Aorta (tissue), 5 donors: ENCODE results near the gene RPS25. TPM values are rescaled to one million over a fixed set of nuclear protein-coding genes. Genes with fewer than 3 reads are reported as not detected.

Experiments
- ATAC-seq: fragments of 200-7000 bp; cut with Tn5 transposase; one replicate; pipeline ENCODE4 v1.9.1; 2022; ENCODE audit warnings: moderate library complexity; ENCODE audit not compliant: low FRiP score
- DNase-seq, 2 donors: peaks; one replicate each; pipeline ENCODE4 v3.0.0-alpha.2; 2020
- H3K27ac ChIP-seq, 2 donors: one replicate each; pipeline ENCODE4 v1.5.1; 2013; ENCODE audit warnings: low read length in 2 of 2, mild to moderate bottlenecking in 2 of 2, moderate library complexity in 2 of 2, control low read depth in 1 of 2, inconsistent platforms in 1 of 2, low read depth in 1 of 2
- H3K27me3 ChIP-seq, 2 donors: one replicate each; pipeline ENCODE4 v1.6.1; 2013; ENCODE audit warnings: control low read depth in 1 of 2, low read length in 1 of 2, mild to moderate bottlenecking in 1 of 2, moderate library complexity in 1 of 2; ENCODE audit not compliant: insufficient read depth in 2 of 2, control insufficient read depth in 1 of 2
- H3K36me3 ChIP-seq, 2 donors: one replicate each; pipeline ENCODE4 v1.6.1; 2013; ENCODE audit warnings: control low read depth in 1 of 2, low read length in 1 of 2, mild to moderate bottlenecking in 1 of 2; ENCODE audit not compliant: insufficient read depth in 2 of 2, control insufficient read depth in 1 of 2
- H3K4me1 ChIP-seq, 2 donors: one replicate each; pipeline ENCODE4 v1.6.1; 2013; ENCODE audit warnings: low read length in 2 of 2, control low read depth in 1 of 2, mild to moderate bottlenecking in 1 of 2, moderate library complexity in 1 of 2; ENCODE audit not compliant: insufficient read depth in 2 of 2, control insufficient read depth in 1 of 2
- H3K4me3 ChIP-seq, 2 donors: one replicate each; pipeline ENCODE4 v1.5.1; 2013; ENCODE audit warnings: low read length in 2 of 2, control low read depth in 1 of 2, mild to moderate bottlenecking in 1 of 2
- H3K9me3 ChIP-seq: one replicate; pipeline ENCODE4 v1.6.1; 2013; ENCODE audit warnings: mild to moderate bottlenecking, low read length; ENCODE audit not compliant: control insufficient read depth
- WGBS, 2 donors: extraction: QIAGEN DNeasy Blood & Tissue Kit; methylation state at CpG; one replicate each; pipeline ENCODE4 v1.1.7; 2013; 5-methylcytosine and 5-hydroxymethylcytosine counted together
- intact Hi-C, 2 donors: fragments of 100-400 bp; cut with DNase I; formaldehyde crosslinking; loops; one replicate each; pipeline versions ENCODE4 v1.14.2 to v1.15.0; 2022
- polyA plus RNA-seq, 2 donors: library from polyadenylated mRNA; stranded (reverse); fragments of 200-250 nt; gene quantifications; one replicate each; pipeline ENCODE4 v1.2.3, GENCODE V29; 2013
- total RNA-seq, 2 donors: library from RNA; stranded (reverse); fragmentation: NEBNext Ultra II Directional; extraction: Animal tissue kit (Norgen Biotek cat#: 25700); gene quantifications; one replicate each; pipeline ENCODE4 v1.2.1, GENCODE V29; 2021
- donor health status: healthy with polysubstance abuse.
- donor health status: Bipolar disorder and iron deficiency.
- donor health status: DM: no; HTN: no; CAD: no.
- donor health status: DM: no; HTN: no; CAD: no.
- donor health status: DM: yes; HTN: yes; CAD: no.

Gene RPS25
- total and polyA plus RNA-seq, 4 donors = 804 to 4,827 (median 1,577) TPM

DNA sequence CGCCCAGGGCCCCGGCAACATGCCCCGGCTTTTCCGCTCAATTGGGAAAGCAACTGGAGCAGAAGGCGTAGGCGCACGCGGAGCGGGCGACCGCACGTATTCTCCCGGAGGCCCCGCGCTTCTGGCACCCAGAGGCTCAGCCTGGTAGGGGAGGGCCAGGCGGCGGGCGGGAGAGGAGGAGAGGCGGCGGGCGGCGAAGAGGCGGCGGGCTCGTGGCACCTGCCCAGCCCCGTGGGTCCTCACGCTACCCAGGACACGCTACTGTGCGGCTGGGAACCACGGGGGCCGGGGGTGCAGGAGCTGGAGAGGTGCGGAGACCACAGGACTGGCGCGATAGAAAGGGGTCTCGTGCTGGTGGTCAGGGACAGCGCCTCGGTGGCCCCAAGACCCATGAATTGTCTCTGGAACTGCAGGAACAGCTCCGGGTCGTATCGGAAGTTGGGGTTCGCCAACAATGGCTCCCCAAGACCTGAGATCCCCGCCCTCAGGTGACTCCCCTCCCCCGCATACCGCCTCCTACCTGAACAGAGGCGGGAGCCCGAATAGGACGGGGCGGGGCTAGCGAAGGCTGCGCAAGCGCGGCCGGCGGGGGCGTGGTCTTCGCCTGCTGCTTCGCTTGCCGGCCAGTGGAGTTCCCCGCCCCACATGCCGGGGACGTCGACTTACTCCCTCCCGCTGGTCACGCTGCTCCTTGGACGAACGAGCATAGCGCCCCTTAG is 12.3 kb upstream of the RPS25 start, which contains the start of gene SLC37A4:
SLC37A4 (minus strand) TSS at position 549 of the 719 bp plus-strand sequence.
- no peaks in the 10 kb centered on the region for H3K36me3 ChIP-seq
- DNase-seq = peak; percentile 99
- H3K27me3 ChIP-seq = no peaks in the 10 kb centered on the region
- 0 to 1% methylated on average over 60 to 67 of the region's 67 CpGs for WGBS, 2 donors
- peak; percentile 97 for ATAC-seq
- H3K9me3 ChIP-seq = no peaks in the 10 kb centered on the region
- intact Hi-C loops = no loop called here
- peak within 1 kb of the TSS in 1 of 2 donors; percentile 61 for H3K27ac ChIP-seq
- no peaks in the 10 kb centered on the region for H3K4me1 ChIP-seq
- H3K4me3 ChIP-seq = peak within 1 kb of the TSS; percentile 32 to 86

DNA sequence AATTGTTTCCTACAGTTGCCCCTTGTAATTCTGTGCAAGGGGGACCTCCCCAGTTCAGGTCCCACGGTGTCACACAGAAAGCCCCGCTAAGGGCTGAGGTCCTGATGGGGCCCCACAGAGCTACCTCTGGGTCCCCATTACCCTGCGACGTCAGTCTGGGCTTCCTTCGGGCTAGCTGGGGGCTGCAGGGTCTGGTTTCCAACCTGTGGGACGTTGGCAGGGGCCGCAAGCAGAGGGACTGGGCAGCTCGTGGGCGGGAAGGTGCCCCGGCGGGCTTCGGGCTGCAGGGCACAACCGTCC is 11.8 kb upstream of the RPS25 start:
- no peaks in the 10 kb centered on the region for H3K27me3 ChIP-seq
- peak overlapping the region; percentile 32 to 86 for H3K4me3 ChIP-seq
- intact Hi-C loops = no loop called here
- WGBS, 2 donors = 7 to 11% methylated on average over 13 of the region's 13 CpGs
- H3K9me3 ChIP-seq = no peaks in the 10 kb centered on the region
- H3K27ac ChIP-seq = peak overlapping the region in 1 of 2 donors; percentile 14
- ATAC-seq (no peak), DNase-seq (no peak)
- no peaks in the 10 kb centered on the region for H3K4me1 ChIP-seq
- H3K36me3 ChIP-seq = no peaks in the 10 kb centered on the region

DNA sequence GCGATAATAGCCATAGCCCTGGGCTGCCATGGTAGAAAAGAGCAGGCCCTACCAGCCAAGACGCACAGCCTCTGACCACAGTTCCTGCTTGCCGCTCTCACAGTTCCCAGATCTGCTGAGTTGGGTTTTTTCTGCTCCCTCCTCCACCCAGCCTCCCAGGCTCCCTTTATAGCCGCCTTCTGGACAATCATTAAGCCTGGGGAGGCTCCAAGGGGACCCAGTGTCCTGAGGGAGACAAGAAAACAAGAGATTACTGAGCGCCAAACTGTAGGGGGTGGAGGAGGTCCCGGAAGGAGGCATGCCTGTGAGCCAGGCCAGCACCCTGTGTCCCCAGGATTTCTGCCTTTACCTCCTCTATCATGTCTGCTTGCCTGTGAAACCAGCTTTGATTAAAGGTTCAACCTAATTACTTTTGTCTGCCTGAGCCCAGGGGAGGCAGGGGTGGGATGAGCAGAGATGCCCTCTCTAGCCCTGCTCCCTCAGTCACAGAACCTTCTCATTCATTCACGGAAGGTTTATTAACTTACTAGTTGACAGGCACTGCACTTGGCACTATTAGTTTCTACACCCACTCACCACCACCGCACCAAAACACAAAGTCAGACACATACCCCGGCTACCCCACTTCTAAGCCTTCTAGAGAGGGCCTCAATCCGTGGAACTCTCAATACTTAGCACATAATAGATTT is 11.3 kb upstream of the RPS25 start:
- no peaks in the 10 kb centered on the region for H3K4me1 ChIP-seq
- H3K27ac ChIP-seq = peak overlapping the region in 1 of 2 donors; percentile 14

DNA sequence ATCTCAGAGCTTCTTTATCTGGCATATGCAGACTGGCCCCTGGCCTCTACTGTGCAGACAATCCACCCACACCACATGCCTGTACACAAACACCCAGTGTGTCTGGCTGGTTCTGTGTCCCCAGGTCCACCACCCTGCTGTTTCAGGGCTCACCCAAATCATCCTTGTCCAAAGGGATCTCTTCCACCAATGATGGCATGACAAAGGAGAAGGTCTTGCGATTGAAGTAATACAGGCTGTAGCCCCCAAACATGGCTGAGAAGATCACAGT is 10.9 kb upstream of the RPS25 start:
- ATAC-seq (no peak), DNase-seq (no peak)
- WGBS, 2 donors = 98 to 100% methylated on average over 1 of the region's 1 CpG
- Histone ChIP-seq H3K27ac (no peak overlapping the region), H3K4me3 (no peak overlapping the region), H3K4me1 (no peaks in the 10 kb centered on the region), H3K9me3 (no peaks in the 10 kb centered on the region), H3K27me3 (no peaks in the 10 kb centered on the region), H3K36me3 (no peaks in the 10 kb centered on the region)
- intact Hi-C loops = loop anchor here in 1 of 2 donors (5.0 kb wide), 1 partner anchor 38 kb away; the partner anchor contains the start of gene VPS11

More for the DNA sequence above, 11.3 kb upstream of the RPS25 start:
- intact Hi-C loops = loop anchor here in 1 of 2 donors (5.0 kb wide), 1 partner anchor 38 kb away; the partner anchor contains the start of gene VPS11
- Histone ChIP-seq H3K36me3 (no peaks in the 10 kb centered on the region), H3K9me3 (no peaks in the 10 kb centered on the region), H3K4me3 (no peak overlapping the region), H3K27me3 (no peaks in the 10 kb centered on the region)
- DNase-seq (peak; percentile 45 to 60), ATAC-seq (no peak)
- 68 to 78% methylated on average over 10 of the region's 10 CpGs for WGBS, 2 donors

DNA sequence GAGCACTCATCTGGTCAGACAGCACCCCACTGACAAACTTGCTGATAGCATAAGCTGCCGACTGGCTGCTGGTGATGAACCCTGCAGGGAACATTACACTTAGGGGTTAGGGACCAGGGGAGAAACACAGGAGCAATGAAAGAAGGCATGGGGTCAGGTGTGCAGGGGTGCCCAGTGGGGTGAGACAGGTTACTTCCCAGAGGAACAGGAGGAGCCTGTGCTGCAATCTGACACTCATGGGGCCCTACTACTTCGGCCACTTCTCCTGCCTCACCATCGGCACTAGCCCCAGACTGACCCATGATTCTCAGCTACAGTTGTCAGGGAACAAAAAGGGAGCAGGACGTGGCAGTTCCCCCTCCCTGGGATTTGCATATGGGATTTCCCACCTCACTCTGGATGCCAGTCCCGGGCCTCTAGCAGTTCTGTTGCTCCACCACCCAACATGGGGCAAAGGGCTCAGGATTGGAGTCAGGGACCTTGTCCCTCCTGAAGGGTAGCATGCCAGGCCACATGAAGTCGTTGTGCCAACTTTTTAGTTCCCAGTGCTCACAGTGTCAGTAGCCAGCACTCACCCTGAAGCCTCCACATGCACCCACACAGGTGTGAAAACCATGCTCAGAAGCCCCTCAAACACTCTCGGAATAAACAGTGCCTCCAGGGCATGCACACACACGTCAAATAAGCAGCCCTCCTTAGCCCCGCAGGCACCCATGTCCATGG is 10.4 kb upstream of the RPS25 start:
- Histone ChIP-seq H3K36me3 (no peaks in the 10 kb centered on the region), H3K27ac (no peak overlapping the region)
- DNase-seq = no peak

DNA sequence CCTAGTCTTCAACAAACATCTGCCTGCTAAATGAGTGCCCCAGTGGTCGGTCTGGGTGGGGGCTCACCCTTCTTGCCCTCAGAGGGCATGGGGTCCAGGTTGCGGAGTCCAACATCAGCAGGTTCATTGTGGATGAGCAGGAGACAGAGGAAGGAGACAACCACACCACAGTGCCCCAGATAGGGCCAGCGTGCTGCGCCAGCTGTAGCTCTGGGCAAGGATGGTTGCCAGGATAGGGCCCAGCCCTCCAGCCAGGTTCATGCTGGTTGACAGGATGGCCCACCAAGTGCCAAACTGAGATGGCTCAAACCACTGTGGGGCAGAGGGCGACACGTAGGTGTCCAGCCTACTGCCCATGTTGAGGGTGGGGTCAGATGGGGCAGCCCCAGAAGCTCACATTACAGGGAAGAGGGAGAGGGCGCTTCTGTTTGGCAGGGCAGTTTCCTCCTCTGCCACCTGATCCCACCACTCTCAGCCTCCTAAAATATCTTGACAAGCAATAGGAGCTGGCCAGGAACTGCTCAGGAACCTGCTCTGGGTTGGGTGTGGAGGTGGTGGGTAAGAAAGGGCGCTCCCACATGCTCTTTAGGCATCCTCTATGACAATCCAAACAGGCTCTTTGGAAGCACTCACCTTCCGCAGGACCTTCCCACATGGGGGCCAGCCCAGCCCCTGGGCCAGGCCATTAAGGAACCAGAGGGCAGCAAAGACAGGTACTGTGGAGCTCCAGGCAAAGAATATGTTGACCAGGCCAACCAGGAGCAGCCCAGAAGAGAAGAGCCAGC is 9.6 kb upstream of the RPS25 start:
- intact Hi-C loops = loop anchor here in 1 of 2 donors (5.0 kb wide), 1 partner anchor 40 kb away; the partner anchor contains the start of gene VPS11

More for the DNA sequence above, 10.4 kb upstream of the RPS25 start:
- ATAC-seq = no peak
- 84% methylated on average over 9 of the region's 9 CpGs for WGBS, 2 donors
- intact Hi-C loops = loop anchor here in 1 of 2 donors (5.0 kb wide), 1 partner anchor 39 kb away; the partner anchor contains the start of gene VPS11
- Histone ChIP-seq H3K9me3 (no peaks in the 10 kb centered on the region), H3K4me1 (no peaks in the 10 kb centered on the region), H3K27me3 (no peaks in the 10 kb centered on the region), H3K4me3 (no peak overlapping the region)

DNA sequence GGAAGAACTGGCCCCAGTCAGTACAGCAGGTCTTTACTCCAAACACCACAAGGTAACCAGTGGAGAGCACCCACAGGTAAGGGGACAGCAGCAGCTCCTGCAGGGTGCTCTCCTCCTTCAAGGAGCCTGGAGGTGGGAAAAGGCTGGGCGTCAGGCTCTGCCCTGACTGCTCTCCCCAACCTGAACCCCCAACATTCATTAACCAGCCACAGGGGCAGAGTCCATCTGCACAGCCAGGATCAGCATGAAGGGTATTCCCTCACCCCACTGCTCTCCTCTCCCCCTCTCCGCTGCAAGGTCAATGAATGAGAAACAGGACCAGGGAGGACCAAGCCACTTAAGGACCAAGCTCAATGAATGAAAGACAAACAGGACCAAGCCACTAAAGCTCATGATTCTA is 8.8 kb upstream of the RPS25 start:
- no peak overlapping the region for H3K27ac ChIP-seq
- no peak overlapping the region for H3K4me3 ChIP-seq
- WGBS, 2 donors = 91 to 95% methylated on average over 2 of the region's 2 CpGs
- intact Hi-C loops = loop anchor here in 1 of 2 donors (5.0 kb wide), 1 partner anchor 40 kb away; the partner anchor contains the start of gene VPS11
- ATAC-seq (no peak), DNase-seq (no peak)
- no peaks in the 10 kb centered on the region for H3K4me1 ChIP-seq
- H3K9me3 ChIP-seq = no peaks in the 10 kb centered on the region
- no peaks in the 10 kb centered on the region for H3K27me3 ChIP-seq
- no peaks in the 10 kb centered on the region for H3K36me3 ChIP-seq

More for the DNA sequence above, 9.6 kb upstream of the RPS25 start:
- Histone ChIP-seq H3K4me3 (no peak overlapping the region), H3K9me3 (no peaks in the 10 kb centered on the region), H3K27me3 (no peaks in the 10 kb centered on the region), H3K36me3 (no peaks in the 10 kb centered on the region), H3K4me1 (no peaks in the 10 kb centered on the region), H3K27ac (no peak overlapping the region)
- ATAC-seq (no peak), DNase-seq (no peak)
- 93 to 95% methylated on average over 9 of the region's 9 CpGs for WGBS, 2 donors
